GM21526 (cell line): Measurements from ENCODE around the gene SYT12.

Experiments used
- ATAC-seq: cut with Tn5 transposase; IDR thresholded peaks from one replicate; pipeline ENCODE4 v1.9.1; 2021; ENCODE audit warnings: moderate library complexity; ENCODE audit not compliant: unreplicated experiment, low FRiP score

Gene SYT12

GRCh38 chr11:67054346-67054835 is 31.5 kb downstream of the SYT12 start:
- no peak for ATAC-seq

GRCh38 chr11:67054836-67055523 is 32.0 kb downstream of the SYT12 start:
- ATAC-seq = no peak

- ATAC-seq = no peak
Observed at GRCh38 chr11:67055812-67056211, 32.9 kb downstream of the SYT12 start.

- ATAC-seq = no peak
Observed at GRCh38 chr11:67056267-67057204, 33.6 kb downstream of the SYT12 start, which contains the start of gene RHOD. Gene RHOD (plus strand): TSS chr11:67056847. CDS start chr11:67056903, 56 bp downstream.

GRCh38 chr11:67057205-67057672 is 34.3 kb downstream of the SYT12 start:
- ATAC-seq = no peak

- ATAC-seq = no peak
Observed at GRCh38 chr11:67058506-67058905, 35.6 kb downstream of the SYT12 start.

- no peak for ATAC-seq
Observed at GRCh38 chr11:67059671-67060070, 36.7 kb downstream of the SYT12 start.

GRCh38 chr11:67060111-67060522 is 37.2 kb downstream of the SYT12 start:
- no peak for ATAC-seq

- ATAC-seq = no peak
Observed at GRCh38 chr11:67062526-67063373, 39.8 kb downstream of the SYT12 start.

- ATAC-seq = no peak
Observed at GRCh38 chr11:67066333-67066709, 43.4 kb downstream of the SYT12 start.

GRCh38 chr11:67071420-67072284 is 48.7 kb downstream of the SYT12 start:
- no peak for ATAC-seq

GRCh38 chr11:67072295-67072694 is 49.4 kb downstream of the SYT12 start:
- no peak for ATAC-seq

- ATAC-seq = no peak
Observed at GRCh38 chr11:67073908-67074307, 51.0 kb downstream of the SYT12 start.

GRCh38 chr11:67076202-67076601 is 53.3 kb downstream of the SYT12 start:
- no peak for ATAC-seq

GRCh38 chr11:67079065-67079705 is 56.3 kb downstream of the SYT12 start:
- no peak for ATAC-seq

GRCh38 chr11:67082071-67082791 is 59.3 kb downstream of the SYT12 start:
- ATAC-seq = no peak

GRCh38 chr11:67083786-67084366 is 60.9 kb downstream of the SYT12 start:
- ATAC-seq = no peak

- no peak for ATAC-seq
Observed at GRCh38 chr11:67085617-67086016, 62.7 kb downstream of the SYT12 start.
